Measurements from ENCODE around the gene LILRA1.
"Not testable (repeated sequence)": the region's sequence is repeated elsewhere in the genome, so short reads cannot be mapped to it uniquely, and the experiment has no call there.

LILRA1 gene

DNA sequence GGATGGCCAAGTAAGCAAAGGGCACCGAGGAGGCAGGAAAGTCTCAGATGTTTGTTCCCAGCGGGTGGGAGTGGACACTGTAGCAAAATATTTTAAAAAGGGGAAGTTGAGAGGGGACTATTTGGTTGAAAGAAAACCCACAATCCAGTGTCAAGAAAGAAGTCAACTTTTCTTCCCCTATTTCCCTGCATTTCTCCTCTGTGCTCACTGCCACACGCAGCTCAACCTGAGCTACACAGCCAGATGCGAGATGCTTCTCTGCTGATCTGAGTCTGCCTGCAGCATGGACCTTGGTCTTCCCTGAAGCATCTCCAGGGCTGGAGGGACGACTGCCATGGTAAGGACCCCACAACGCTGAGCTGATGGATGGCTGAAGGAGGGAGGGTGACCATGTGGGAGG is at the start of gene LILRA1:
Gene LILRA1 (plus strand): TSS at position 188 of the 400 bp plus-strand sequence. CDS start 613 bp downstream, outside the sequence.
- not testable (repeated sequence) for DNase-seq

DNA sequence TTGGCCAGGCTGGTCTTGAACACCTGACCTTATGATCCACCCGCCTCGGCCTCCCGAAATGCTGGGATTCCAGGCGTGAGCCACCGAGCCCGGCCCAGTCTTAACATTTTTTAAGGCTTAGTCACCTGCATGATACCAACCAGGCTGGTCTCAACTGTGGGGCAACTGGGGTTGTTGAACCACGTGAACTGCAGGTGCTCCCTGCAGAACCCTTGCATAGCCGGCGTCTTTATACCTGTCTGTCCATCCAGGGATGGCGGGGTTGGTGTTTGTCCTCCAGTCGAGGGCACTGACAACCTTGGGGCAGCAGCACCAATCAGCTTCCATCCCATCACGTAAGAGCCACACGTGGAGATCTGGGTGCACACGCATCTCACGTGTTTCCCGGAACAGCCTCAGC is 44.6 kb upstream of the LILRA1 start:
- DNase-seq = no peak

DNA sequence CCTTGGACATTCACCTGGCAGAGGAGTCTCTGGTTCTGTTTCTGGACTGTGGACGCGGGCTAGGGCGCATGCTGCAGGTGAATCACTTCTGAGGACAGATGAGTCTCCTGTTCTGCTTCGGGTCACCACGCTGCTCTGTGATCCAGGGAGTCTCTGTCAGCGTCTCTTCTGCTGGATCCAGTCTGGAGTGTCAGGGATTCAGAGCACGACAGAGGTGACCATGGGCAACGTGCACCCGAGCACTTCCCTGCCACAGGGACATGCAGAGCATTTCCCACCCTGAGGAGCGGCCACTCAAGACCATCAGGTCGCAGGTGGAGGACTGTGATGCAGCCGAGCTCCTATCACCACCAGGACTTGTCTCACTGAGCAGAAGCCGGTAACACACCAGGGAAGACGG is 44.2 kb upstream of the LILRA1 start:
- DNase-seq = no peak

DNA sequence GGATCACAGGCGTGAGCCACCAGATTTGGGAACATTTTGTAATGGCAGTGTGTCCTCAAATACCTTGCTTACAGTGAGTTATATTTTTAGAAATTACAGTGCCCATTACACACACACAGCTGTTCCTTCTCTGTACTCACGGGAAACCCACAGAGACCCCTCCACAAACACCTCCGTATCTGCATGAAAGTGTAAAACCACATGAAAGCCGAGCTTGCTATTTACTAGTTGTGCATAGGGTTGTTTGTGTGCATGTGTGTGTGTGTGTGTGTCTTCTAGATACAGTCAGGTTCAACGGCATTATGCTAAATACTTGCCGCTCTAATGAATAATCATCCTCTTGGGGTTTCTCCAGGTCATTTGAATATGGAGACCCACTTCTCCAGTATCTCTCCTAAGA is 42.1 kb upstream of the LILRA1 start:
- no peak for DNase-seq

DNA sequence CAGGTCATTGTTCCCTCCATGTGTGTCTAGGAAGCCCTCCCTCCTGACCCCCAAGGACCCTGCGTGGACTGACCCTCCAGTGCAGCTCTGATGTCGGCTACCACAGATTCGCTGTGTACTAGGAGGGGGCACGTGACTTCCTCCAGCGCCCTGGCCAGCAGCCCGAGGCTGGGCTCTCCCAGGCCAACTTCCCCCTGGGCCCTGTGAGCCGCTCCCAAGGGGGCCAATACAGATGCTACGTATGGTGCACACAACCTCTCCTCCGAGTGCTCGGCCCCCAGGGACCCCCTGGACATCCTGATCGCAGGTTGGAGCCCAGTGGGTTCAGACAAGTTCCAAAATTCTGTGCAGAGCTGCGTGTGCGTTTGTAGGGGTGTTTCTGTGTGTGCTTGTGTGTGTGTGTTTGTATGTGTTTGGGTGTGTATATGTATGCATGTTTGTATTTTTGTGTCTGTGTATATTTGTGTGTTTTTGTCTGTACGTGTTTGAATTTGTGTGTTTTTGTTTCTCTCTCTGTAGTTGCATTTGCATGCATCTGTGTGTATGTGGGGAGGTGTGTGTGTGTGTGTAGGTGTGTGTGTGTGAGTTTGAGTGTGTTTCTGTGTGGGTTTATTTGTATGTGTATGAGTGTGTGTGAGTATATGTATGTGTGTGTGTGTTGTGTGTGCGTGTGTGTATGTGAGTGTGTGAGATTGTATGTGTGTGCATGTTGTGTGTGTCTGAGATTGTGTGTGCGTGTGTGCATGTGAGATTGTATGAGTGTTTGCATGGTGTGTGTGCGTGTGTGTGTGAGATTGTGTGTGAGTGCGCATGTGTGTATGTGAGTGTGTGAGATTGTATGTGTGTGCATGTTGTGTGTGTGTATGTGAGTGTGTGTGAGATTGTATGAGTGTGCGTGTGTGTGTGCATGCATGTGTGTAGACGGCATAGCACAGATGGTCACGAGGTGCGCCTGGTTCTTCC is 41.2 kb upstream of the LILRA1 start:
- no peak for DNase-seq

DNA sequence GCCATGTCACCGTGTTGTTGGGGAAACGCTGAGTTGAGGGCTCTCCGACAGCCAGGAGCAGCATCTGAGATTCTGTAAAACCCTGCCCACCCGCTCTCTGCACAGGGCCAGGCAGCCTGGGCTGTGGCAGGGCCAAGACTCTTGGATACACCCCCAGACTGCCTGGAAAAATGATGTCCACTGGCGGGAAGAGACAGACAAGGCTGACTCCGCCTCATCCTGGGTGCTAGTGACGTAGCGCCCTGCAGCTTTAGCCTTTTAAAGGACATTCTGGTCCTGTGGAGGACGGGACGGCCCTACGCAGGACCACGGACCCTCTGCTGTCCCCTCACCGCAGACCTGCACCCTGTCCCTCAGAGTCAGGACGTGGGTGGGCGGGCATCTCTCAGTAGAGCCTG is 40.5 kb upstream of the LILRA1 start:
- no peak for DNase-seq

DNA sequence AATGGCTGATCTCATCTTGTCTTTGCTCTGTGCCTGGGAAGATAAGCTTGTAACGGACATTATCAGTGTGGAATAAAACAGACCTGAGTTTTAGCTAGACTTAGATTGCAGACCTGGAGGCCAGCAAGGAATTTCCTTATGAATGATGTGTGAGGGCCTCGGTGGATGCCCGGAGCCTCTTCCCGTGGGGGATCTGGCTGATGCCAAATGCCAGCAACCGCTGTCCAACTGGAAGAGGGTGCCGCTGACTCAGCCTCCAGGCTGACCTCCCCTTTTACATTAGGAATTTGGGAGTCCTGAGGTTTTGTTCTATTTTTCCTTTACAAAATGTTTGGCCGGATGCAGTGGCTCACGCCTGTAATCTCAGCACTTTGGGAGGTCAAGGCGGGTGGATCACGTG is 39.4 kb upstream of the LILRA1 start:
- DNase-seq = no peak

DNA sequence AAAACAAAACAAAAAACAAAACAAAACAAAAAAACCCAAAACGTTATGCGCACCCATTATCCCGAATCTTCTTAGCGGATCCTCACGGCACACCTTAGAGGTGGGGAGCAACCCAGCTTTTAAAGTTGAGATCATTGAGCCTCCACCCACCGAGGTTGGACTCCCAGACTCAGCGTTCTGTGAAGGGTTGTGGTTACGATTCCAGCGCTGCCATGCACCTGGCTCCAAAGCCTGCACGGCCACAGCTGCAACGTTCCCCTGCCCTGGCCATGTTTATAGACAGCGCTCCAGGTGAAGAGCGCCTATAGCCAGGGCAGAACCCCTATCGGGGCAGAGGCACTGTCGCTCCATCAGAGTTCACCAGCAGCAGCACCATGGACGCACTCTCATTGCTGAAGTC is 38.5 kb upstream of the LILRA1 start:
- DNase-seq = no peak

DNA sequence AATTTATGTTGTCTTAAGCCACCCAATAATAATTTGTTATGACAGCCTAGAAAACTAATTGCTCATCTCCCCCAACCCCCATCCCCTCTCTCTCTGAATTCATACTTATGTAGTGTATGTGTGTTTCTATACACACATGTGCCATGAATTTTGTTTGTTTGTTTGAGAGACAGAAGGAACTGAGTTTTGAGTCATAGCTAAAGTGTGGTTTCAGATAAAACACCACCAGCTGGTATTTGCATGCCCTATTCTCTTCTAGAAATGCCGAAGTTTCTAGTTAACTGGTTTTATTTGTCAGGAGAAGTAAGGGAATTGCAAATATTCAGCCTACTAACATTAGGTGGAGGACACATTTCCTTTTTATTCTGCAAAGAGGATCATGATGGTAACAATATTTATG is 37.2 kb upstream of the LILRA1 start:
- no peak for DNase-seq

DNA sequence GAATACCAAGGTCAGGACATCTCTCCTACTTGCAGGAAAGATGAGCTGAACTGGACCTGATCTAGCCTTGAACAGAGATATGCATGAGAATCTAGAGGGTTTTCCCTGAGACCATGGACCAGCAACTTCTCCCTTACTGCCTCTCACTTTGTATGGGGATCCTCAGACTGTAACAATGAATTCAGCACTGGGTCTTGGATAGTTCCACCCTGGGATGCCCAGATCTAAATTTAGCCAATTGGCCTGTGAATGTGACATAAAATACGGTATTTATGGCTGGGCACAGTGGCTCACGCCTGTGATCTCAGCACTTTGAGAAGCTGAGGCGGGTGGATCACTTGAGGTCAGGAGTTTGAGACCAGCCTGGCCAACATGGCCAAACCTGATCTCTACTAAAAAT is 35.1 kb upstream of the LILRA1 start:
- DNase-seq = no peak

DNA sequence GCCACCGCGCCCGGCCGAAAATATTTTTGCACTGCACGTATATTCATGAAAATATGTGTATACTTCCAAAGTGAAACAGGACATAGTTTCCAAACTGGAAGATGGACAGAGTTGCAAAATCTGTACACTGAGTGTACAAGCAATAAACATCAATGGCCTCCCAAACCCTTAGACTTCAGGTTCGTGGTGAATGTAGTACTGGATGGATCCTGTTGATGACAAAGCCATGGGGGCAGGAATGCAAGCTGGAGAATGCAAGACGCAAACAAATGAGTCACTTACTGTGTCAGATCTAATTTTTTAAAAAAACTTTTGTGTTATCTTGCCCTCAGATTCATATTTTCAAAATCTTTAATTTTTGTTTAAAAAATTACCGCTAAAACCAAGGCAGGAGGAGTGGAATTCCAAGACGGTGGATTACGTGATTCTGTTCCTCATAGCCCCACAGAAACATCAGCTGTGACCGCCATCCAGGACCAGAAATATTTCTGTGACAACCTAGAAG is 32.5 kb upstream of the LILRA1 start:
- DNase-seq = no peak

DNA sequence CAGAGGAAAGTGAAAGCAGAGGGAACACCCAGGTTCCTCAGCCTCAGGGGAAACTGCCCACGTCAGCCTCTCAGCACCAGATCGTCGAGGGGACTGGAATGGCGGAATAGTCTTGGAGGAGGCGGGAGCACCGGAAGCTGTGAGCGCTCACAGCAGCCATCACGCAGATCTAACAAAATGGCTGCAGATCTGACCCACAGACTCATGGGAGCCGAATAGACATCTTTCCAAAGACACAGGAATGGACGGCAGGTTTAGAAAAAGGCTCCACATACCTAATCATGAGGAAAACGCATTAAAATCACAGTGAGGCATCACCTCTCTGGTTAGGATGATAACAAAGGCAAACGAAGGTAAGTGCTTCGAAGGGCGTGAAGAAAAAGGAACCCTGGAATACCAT is 31.6 kb upstream of the LILRA1 start:
- peak; percentile 26 for DNase-seq

DNA sequence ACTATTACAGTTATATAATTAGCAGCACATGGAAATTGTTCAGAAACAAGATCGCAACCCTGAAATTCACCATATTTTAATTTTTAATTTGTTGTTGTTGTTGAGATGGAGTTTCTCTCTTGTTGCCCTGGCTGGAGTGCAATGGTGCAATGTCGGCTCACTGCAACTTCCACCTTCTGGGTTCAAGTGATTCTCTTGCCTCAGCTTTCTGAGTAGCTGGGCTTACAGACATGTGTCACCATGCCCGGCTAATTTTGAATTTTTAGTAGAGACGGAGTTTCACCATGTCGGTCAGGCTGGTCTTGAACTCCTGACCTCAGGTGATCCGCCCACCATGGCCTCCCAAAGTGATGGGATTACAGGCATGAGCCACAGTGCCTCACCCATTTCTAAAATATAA is 30.2 kb upstream of the LILRA1 start:
- DNase-seq = not testable (repeated sequence)

DNA sequence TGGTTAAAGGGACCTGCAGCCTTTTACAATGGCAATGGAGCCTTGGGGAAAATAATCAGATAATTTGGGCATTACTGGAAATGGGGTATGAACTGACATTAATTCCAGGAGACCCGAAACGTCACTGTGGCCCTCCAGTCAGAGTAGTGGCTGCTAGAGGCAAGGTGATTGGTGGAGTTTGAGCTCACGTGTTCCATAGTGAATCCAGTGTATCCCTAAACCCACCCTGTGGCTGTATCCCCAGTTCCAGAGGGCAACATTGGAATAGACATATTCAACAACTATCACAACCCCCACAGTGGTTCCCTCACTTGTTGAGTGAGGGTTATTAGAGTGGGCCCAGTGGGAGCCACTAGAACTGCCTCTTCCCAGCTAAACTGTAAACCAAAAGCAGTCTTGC is 23.1 kb upstream of the LILRA1 start:
- no peak for DNase-seq

DNA sequence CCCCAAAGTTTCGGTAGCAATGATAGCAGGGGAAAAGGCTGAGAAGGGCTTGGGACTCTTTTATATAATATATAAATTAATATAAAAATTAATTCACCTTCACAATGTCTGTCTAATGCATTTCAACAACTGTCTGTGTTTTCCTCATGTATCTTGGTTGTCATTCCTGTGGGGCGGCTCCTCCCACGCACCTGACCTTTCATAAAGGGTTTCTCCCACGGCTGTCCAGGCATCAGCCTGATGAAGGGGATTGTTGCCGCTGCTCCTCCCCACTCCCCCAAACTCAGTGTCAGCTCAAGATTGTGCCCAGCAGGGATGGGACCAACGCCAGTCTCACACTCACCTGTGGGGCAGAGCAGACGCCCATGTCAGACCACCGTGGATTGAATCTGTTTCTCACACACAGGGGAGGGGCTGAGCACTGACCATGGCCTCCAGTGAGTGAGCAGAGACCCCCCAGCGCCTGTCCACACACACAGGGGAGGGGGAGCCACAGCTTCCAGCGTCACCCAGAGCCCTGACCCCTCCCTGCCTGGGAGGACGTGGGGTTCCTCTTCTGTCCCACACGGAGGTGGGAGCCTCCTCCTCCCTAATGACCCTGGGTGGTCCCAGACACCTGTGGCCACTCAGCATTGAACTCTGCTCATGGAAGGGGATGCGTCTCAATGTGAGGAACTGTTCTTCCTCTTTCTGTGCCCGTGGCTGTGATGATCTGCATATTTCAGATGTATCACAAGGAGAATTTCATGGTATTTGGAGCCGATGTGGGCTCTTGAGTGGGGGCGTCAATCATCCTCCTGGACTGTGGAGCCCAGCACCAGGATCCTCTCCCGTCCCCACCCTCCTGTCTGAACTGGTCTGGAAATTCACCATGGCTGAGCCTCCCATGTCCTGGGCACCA is 21.5 kb upstream of the LILRA1 start:
- DNase-seq = not testable (repeated sequence)

DNA sequence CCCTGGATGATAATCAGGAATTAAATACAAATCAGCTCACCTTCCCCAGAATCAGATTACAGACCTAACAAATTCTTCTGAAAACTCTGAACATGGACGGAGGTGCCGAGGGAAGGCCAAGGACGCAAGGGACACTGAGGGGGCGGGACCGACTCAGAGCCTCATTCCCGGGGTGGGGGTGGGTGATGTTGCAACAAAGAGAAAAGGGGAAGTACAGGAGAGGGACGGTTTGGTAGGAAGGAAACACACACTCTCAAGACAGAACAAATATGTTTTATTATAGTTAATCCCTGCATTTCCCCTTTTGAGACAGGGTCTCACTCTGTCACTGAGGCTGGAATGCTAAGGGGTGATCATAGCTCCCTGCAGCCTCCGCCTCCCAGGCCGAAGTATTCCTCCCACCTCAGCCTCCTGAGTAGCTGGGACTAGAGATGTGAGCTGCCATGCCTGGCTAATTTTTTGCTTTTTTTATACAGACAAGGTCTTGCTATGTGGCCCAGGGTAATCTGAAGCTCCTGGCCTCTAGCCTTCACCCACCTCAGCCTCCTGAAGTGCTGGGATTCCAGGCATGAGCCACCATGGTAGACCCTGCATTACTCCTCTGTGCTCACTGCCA is 20.6 kb upstream of the LILRA1 start:
- no peak for DNase-seq

DNA sequence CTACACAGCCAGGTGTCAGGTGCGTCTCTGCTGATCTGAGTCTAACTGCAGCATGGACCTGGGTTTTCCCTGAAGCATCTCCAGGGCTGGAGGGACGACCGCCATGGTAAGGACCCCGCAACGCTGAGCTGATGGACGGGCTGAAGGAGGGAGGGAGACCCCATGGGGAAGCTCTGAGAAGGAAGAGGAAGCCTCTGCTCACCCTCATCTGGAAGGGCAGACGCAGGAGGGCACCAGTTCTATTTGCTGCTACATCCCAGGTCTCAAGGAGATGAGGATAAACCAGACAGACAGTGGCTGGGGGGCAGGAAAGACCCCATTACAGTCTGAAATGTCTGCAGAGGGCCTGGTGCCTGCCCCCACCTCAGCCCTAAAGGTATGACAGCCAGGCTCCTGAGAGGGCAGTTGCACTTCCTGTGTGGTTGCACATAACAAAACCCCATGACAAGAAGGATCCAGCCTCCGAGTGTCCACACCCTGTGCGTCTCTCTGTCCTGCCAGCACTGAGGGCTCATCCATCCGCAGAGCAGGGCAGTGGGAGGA is 20.0 kb upstream of the LILRA1 start, which contains the start of gene LILRA2:
Gene LILRA2 (plus strand): TSS at position 461 of the 543 bp plus-strand sequence. CDS start 89 bp downstream, outside the sequence.
- DNase-seq = no peak

DNA sequence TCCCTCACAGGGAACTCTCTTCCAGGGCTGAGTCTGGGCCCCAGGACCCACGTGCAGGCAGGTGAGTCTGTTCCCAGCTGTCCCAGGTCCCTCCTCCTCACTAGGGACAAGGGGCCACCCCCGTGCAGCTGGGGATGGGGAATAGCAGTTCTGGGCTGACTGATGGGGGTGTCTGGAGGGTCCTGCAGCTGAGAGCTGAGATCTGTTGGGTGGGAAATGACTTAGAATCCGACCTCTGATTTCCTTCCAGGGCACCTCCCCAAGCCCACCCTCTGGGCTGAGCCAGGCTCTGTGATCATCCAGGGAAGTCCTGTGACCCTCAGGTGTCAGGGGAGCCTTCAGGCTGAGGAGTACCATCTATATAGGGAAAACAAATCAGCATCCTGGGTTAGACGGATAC is 19.4 kb upstream of the LILRA1 start:
- DNase-seq = no peak

DNA sequence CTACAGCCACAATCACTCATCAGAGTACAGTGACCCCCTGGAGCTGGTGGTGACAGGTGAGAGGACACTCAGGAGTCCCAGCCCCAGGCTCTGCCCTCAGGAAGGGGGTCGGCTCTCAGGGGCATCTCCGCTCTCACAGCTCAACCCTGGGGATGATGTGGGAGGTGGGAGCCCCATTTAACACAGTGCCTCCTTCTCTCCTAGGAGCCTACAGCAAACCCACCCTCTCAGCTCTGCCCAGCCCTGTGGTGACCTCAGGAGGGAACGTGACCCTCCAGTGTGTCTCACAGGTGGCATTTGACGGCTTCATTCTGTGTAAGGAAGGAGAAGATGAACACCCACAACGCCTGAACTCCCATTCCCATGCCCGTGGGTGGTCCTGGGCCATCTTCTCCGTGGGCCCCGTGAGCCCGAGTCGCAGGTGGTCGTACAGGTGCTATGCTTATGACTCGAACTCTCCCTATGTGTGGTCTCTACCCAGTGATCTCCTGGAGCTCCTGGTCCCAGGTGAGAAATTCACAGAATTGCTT is 18.8 kb upstream of the LILRA1 start:
- no peak for DNase-seq

DNA sequence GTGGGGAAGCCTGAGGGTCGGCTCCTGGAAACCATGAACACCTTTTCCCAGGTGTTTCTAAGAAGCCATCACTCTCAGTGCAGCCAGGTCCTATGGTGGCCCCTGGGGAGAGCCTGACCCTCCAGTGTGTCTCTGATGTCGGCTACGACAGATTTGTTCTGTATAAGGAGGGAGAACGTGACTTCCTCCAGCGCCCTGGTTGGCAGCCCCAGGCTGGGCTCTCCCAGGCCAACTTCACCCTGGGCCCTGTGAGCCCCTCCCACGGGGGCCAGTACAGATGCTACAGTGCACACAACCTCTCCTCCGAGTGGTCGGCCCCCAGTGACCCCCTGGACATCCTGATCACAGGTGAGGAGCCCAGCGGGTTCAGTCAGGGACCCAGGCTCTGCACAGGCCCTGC is 18.2 kb upstream of the LILRA1 start:
- DNase-seq = not testable (repeated sequence)

DNA sequence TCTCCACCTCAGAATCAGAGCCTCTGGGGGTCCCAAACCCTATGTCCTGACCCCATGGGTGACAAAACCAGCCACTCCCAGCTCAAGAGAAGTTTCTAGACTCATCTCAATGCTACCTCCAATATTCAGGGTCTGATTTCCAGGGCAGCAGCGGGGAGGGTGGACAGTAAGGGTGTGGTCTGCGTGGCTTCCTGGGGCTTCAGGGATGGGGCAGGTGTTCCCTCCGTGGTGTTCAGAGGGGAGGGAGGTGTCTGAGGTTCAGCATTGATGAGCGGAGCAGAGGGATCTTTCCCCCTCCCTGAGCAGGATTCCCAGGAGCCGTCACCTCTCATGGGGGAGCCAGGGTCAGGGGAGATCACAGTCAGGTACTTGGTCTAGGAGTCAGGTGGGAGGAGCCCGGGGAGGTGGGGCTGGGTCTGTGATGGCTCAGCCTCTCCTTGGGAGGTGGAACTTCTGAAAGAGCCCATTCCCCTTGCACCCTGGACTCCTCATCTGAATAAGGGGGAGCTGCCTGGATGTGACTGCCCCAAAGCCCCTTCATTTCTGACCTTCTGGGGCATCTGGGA is 16.9 kb upstream of the LILRA1 start:
- no peak for DNase-seq

DNA sequence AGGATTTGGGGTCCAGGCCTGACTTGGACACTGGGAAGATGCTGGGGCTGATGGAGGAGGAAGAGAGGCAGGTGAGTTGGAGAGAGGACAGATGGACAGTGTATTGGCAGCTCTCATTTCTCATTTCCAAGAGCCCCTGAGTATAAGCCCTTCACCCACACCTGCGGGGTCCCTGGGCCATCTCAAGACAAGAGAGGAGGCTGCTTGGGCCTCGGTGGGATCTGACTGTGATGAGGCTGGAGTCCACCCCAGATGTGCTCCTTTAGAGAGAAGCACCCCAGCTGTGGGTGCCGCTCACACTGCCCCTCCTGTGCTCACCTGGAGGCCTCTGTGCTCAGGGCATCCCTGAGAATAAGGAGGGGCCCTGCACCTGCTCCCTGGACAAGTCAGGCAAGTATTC is 16.1 kb upstream of the LILRA1 start:
- no peak for DNase-seq

Measured in NCI-H1105 (cell line).